HepG2 (cell line): ENCODE results near the gene CDK3. TPM values are rescaled to one million over a fixed set of nuclear protein-coding genes. Genes with fewer than 3 reads are reported as not detected.

Experiments used
- ATM ChIP-seq: fragments of 450-650 bp; IDR thresholded peaks from 2 replicates; pipeline ENCODE4 v1.7.1; 2017; ENCODE audit warnings: mild to moderate bottlenecking, borderline replicate concordance
- BORCS8-MEF2B ChIP-seq: sonication (generic); formaldehyde crosslinking; IDR thresholded peaks from 2 replicates; pipeline ENCODE4 v1.8.0; 2022; ENCODE audit warnings: mild to moderate bottlenecking, missing genetic modification reagents
- ELK4 ChIP-seq: sonication (generic); formaldehyde crosslinking; IDR thresholded peaks from 2 replicates; pipeline ENCODE4 v1.9.0; 2021; ENCODE audit warnings: missing genetic modification reagents, borderline replicate concordance
- GABPB1 ChIP-seq: IDR thresholded peaks from 2 replicates; pipeline ENCODE4 v1.6.1; 2016; ENCODE audit warnings: mild to moderate bottlenecking, missing genetic modification reagents, moderate library complexity, missing compliant biosample characterization
- HNRNPK ChIP-seq: fragments of 200-400 bp; formaldehyde crosslinking; IDR thresholded peaks from 2 replicates; pipeline ENCODE4 v1.6.1; 2018; ENCODE audit warnings: low read length, low read depth, moderate library complexity, mild to moderate bottlenecking; ENCODE audit not compliant: poor library complexity, severe bottlenecking
- HNRNPLL ChIP-seq: fragments of 200-400 bp; formaldehyde crosslinking; IDR thresholded peaks from 2 replicates; pipeline ENCODE4 v1.6.1; 2017; ENCODE audit warnings: mild to moderate bottlenecking, low read depth, low read length; ENCODE audit not compliant: poor library complexity, severe bottlenecking
- KDM3A ChIP-seq: IDR thresholded peaks from 2 replicates; pipeline ENCODE4 v1.6.1; 2018; ENCODE audit warnings: low read depth, missing compliant biosample characterization
- MATR3 ChIP-seq: sonication (generic); formaldehyde crosslinking; IDR thresholded peaks from 2 replicates; pipeline ENCODE4 v1.4.0; 2020; ENCODE audit warnings: missing genetic modification reagents
- POLR2G ChIP-seq: fragments of 200-400 bp; formaldehyde crosslinking; IDR thresholded peaks from 2 replicates; pipeline ENCODE4 v1.6.1; 2018; ENCODE audit warnings: mild to moderate bottlenecking, low read depth, low read length, moderate library complexity
- SNAPC2 ChIP-seq: sonication (generic); formaldehyde crosslinking; IDR thresholded peaks from 2 replicates; pipeline ENCODE4 v1.8.1; 2022; ENCODE audit warnings: mild to moderate bottlenecking, missing genetic modification reagents
- ZIK1 ChIP-seq: sonication (generic); formaldehyde crosslinking; IDR thresholded peaks from 2 replicates; pipeline ENCODE4 v1.5.0; 2020; ENCODE audit warnings: mild to moderate bottlenecking, low read depth, missing genetic modification reagents, borderline replicate concordance
- ZKSCAN8 ChIP-seq: IDR thresholded peaks from 2 replicates; pipeline ENCODE4 v1.6.1; 2016; ENCODE audit warnings: borderline replicate concordance, missing genetic modification reagents, missing compliant biosample characterization
- ZNF235 ChIP-seq: sonication (generic); formaldehyde crosslinking; IDR thresholded peaks from 2 replicates; pipeline ENCODE4 v1.8.1; 2023; ENCODE audit warnings: mild to moderate bottlenecking, missing genetic modification reagents, borderline replicate concordance
- ZNF382 ChIP-seq: sonication (generic); formaldehyde crosslinking; IDR thresholded peaks from 2 replicates; pipeline ENCODE4 v1.5.0; 2020; ENCODE audit warnings: missing genetic modification reagents, mild to moderate bottlenecking, borderline replicate concordance
- ZNF543 ChIP-seq: sonication (generic); formaldehyde crosslinking; IDR thresholded peaks from 2 replicates; pipeline ENCODE4 v1.4.0; 2020; ENCODE audit warnings: mild to moderate bottlenecking, missing genetic modification reagents
- ZSCAN30 ChIP-seq: sonication (generic); formaldehyde crosslinking; IDR thresholded peaks from 2 replicates; pipeline ENCODE4 v1.5.0; 2020; ENCODE audit warnings: mild to moderate bottlenecking, missing genetic modification reagents
- polyA plus RNA-seq, 8 experiments: library from polyadenylated mRNA; depleted of rRNA in 3 of 8; stranded (reverse) in 7 of 8; unstranded in 1 of 8; fragments of >200 nt; fragmentation: Illumina TruSeq in 4 of 8; extraction: Trizol in 4 of 8; gene quantifications; 2 replicates each; pipeline versions ENCODE4 v1.2.1 to v1.2.3, GENCODE V29; 2011 to 2016; ENCODE audit warnings: low read depth in 4 of 8, missing spikeins in 1 of 8, mixed read lengths in 1 of 8; ENCODE audit not compliant: insufficient read depth in 1 of 8
- total RNA-seq, 5 experiments: library from RNA; depleted of rRNA; stranded (reverse); fragments of >200 nt; fragmentation: Illumina TruSeq; extraction: Trizol; gene quantifications; 2 replicates each; pipeline ENCODE4 v1.2.3, GENCODE V29; 2016; ENCODE audit warnings: low read depth in 1 of 5
- TF ChIP-seq, protein P1 (sequence below): sonication (generic); formaldehyde crosslinking; IDR thresholded peaks from 2 replicates; pipeline ENCODE4 v1.5.0; 2020; ENCODE audit warnings: mild to moderate bottlenecking, missing genetic modification reagents, borderline replicate concordance
- TF ChIP-seq, protein P2 (sequence below): fragments of 450-650 bp; IDR thresholded peaks from 2 replicates; pipeline ENCODE4 v1.6.1; 2016

Gene CDK3
- total and polyA plus RNA-seq, 2 of the 13 experiments (the other 11 are each of a cell fraction or from before 2014, with no cell fraction given): 5.8 to 11.4 TPM

DNA sequence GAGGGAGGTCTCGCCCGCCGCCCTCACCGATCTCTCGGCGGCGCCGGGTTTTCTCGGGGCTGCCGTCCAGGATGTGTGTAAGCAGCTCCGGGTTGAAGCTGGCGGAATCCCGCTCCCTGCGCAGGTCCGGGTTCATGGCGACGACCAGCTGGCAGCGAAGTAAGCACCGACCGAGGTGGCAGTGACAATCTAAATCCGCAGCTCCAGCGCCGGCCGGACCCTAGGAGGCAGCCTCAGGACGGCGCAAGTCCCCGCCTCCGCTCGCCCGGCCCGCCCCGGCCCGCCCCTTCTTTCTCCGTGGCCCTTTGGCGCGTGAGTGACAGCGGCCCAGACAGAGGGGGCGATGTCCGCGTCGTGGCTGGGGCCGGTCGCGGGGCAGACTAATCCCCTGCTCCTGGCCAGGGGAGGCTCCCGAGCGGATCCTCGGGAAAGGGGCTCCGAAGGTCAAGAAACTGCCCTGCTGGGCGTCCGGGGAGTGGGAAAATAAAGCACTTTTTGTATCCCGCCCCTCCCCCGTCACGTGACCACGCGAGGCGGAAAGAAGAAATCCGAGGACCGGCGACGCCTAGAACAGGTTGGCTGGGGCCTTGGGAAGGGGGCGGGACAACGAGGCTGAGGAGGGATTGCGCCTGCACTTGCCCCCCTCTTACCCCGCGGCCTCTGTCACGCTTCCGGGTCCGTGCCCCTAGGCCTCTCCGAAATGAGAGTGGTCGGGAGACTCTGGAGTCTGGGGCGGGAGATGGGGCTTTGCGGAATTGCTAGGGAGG is 21.5 kb upstream of the CDK3 start, which contains the start of the genes ACOX1 and TEN1 (continued):
- TF ChIP-seq, protein P1, sequence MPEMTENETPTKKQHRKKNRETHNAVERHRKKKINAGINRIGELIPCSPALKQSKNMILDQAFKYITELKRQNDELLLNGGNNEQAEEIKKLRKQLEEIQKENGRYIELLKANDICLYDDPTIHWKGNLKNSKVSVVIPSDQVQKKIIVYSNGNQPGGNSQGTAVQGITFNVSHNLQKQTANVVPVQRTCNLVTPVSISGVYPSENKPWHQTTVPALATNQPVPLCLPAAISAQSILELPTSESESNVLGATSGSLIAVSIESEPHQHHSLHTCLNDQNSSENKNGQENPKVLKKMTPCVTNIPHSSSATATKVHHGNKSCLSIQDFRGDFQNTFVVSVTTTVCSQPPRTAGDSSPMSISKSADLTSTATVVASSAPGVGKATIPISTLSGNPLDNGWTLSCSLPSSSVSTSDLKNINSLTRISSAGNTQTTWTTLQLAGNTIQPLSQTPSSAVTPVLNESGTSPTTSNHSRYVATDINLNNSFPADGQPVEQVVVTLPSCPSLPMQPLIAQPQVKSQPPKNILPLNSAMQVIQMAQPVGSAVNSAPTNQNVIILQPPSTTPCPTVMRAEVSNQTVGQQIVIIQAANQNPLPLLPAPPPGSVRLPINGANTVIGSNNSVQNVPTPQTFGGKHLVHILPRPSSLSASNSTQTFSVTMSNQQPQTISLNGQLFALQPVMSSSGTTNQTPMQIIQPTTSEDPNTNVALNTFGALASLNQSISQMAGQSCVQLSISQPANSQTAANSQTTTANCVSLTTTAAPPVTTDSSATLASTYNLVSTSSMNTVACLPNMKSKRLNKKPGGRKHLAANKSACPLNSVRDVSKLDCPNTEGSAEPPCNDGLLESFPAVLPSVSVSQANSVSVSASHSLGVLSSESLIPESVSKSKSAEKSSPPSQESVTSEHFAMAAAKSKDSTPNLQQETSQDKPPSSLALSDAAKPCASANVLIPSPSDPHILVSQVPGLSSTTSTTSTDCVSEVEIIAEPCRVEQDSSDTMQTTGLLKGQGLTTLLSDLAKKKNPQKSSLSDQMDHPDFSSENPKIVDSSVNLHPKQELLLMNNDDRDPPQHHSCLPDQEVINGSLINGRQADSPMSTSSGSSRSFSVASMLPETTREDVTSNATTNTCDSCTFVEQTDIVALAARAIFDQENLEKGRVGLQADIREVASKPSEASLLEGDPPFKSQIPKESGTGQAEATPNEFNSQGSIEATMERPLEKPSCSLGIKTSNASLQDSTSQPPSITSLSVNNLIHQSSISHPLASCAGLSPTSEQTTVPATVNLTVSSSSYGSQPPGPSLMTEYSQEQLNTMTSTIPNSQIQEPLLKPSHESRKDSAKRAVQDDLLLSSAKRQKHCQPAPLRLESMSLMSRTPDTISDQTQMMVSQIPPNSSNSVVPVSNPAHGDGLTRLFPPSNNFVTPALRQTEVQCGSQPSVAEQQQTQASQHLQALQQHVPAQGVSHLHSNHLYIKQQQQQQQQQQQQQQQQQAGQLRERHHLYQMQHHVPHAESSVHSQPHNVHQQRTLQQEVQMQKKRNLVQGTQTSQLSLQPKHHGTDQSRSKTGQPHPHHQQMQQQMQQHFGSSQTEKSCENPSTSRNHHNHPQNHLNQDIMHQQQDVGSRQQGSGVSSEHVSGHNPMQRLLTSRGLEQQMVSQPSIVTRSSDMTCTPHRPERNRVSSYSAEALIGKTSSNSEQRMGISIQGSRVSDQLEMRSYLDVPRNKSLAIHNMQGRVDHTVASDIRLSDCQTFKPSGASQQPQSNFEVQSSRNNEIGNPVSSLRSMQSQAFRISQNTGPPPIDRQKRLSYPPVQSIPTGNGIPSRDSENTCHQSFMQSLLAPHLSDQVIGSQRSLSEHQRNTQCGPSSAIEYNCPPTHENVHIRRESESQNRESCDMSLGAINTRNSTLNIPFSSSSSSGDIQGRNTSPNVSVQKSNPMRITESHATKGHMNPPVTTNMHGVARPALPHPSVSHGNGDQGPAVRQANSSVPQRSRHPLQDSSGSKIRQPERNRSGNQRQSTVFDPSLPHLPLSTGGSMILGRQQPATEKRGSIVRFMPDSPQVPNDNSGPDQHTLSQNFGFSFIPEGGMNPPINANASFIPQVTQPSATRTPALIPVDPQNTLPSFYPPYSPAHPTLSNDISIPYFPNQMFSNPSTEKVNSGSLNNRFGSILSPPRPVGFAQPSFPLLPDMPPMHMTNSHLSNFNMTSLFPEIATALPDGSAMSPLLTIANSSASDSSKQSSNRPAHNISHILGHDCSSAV (CRISPR knock-in tag): peak; percentile 61; the same call in 1 of the 2 replicates
- TF ChIP-seq ZNF235 (CRISPR knock-in tag): no peak
- peak; percentile 94; the same call in 1 of the 2 replicates for TF ChIP-seq KDM3A
- peak; percentile 84; the same call in 1 of the 2 replicates for TF ChIP-seq ZNF543
- no peak for TF ChIP-seq ZNF382 (CRISPR knock-in tag)
- TF ChIP-seq SNAPC2 (CRISPR knock-in tag): no peak; the same call in 1 of the 2 replicates
- TF ChIP-seq HNRNPK: peak; percentile 48
- TF ChIP-seq ZSCAN30: peak; percentile 63; the same call in 1 of the 2 replicates
- peak; percentile 87 for TF ChIP-seq HNRNPLL
- TF ChIP-seq ELK4 (CRISPR knock-in tag): no peak
- peak; percentile 90 for TF ChIP-seq GABPB1
- TF ChIP-seq, protein P2, sequence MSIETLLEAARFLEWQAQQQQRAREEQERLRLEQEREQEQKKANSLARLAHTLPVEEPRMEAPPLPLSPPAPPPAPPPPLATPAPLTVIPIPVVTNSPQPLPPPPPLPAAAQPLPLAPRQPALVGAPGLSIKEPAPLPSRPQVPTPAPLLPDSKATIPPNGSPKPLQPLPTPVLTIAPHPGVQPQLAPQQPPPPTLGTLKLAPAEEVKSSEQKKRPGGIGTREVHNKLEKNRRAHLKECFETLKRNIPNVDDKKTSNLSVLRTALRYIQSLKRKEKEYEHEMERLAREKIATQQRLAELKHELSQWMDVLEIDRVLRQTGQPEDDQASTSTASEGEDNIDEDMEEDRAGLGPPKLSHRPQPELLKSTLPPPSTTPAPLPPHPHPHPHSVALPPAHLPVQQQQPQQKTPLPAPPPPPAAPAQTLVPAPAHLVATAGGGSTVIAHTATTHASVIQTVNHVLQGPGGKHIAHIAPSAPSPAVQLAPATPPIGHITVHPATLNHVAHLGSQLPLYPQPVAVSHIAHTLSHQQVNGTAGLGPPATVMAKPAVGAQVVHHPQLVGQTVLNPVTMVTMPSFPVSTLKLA: peak; percentile 44; the same call in 1 of the 2 replicates
- TF ChIP-seq BORCS8-MEF2B: peak; percentile 62
- TF ChIP-seq ZIK1 (CRISPR knock-in tag): no peak; the same call in none of the 2 replicates
- no peak for TF ChIP-seq MATR3 (CRISPR knock-in tag)
- peak; percentile 97 for TF ChIP-seq POLR2G
- no peak for TF ChIP-seq ATM
- TF ChIP-seq ZKSCAN8 (CRISPR knock-in tag): no peak; the same call in none of the 2 replicates
